H7 (cell line): ENCODE data around the gene ARL3. TPM values are rescaled to one million over a fixed set of nuclear protein-coding genes. Genes with fewer than 3 reads are reported as not detected.

Experiments used
- DNase-seq: peaks from one replicate; pipeline ENCODE4 v3.0.0; 2012
- H3K27me3 ChIP-seq: 2 replicates; pipeline ENCODE4 v1.6.0; 2011; ENCODE audit warnings: mild to moderate bottlenecking, low read length; ENCODE audit not compliant: control insufficient read depth, insufficient read depth
- H3K36me3 ChIP-seq: replicated peaks from 2 replicates; pipeline ENCODE4 v1.5.1; 2011; ENCODE audit warnings: low read length; ENCODE audit not compliant: control insufficient read depth, insufficient read depth
- H3K4me3 ChIP-seq: 2 replicates; pipeline ENCODE4 v1.5.1; 2011; ENCODE audit warnings: low read depth, mild to moderate bottlenecking, control low read depth, low read length, moderate library complexity; ENCODE audit not compliant: insufficient read depth
- total RNA-seq: library from RNA; depleted of rRNA; stranded (reverse); fragments of >200 nt; shearing (Covaris generic); gene quantifications from 2 replicates; pipeline ENCODE4 v1.2.3, GENCODE V29; 2014; rRNA removed

The ARL3 gene
- total RNA-seq, 1 experiment from 2014 or later = 7.5 TPM

DNA sequence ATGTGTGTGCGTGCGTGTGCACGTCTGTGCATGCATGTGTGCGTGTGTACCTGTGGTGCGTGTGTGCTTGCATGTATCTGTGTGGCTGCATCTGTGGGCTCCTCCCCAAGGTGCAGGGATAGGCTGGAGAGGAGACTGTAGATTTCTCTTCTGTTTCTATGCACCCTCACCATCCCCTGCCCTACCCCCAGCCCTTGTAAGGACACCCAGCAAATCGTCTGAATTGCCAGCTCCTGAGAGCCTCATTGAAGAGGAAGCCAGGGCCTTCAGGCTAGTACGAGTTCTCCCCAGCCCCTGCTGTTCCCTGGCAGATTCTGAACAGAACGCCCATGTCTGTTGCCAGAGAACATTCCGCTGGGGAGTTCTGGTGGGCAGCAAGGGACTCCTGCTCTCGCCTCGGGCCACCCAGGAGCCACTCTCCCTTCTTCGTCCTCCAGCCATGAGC lies 86.9 kb downstream of the ARL3 start:
- Histone ChIP-seq H3K27me3 (no peaks in the 10 kb centered on the region), H3K36me3 (no peaks in the 10 kb centered on the region), H3K4me3 (no peak overlapping the region)
- DNase-seq = peak; percentile 68

DNA sequence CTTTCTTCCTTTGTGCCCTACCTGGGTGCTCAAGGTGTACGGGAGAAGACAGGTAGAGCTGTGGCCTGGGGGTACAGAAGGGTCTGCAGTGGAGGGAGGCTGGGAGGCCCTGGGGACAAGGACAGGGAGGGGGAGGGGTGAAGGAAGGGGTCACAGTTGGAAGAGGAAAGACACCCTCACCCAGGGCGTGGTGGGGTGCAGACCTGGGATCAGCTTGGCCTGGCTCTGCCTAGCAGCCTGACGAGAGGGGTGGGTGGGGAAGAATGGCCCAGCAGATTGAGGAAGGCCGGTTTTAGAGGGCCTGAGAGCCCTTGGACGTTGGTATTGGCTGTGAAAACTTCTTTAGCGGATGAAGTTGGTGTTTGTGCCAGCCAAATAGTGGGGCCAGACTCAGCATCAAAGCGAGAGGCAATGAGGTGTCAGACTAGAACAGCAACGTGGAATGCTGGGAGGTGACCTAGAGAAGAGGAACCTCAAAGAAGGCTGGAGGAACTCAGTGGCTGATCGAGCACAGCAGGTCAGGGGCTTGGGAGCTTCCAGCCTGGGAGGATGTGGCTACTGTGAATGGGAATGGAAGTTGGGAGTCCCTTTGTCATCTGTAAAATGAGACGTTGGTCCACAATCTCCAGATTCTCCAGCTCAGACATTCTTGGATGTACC lies 88.0 kb downstream of the ARL3 start:
- Histone ChIP-seq H3K27me3 (no peaks in the 10 kb centered on the region), H3K4me3 (no peak overlapping the region), H3K36me3 (no peaks in the 10 kb centered on the region)
- no peak for DNase-seq

DNA sequence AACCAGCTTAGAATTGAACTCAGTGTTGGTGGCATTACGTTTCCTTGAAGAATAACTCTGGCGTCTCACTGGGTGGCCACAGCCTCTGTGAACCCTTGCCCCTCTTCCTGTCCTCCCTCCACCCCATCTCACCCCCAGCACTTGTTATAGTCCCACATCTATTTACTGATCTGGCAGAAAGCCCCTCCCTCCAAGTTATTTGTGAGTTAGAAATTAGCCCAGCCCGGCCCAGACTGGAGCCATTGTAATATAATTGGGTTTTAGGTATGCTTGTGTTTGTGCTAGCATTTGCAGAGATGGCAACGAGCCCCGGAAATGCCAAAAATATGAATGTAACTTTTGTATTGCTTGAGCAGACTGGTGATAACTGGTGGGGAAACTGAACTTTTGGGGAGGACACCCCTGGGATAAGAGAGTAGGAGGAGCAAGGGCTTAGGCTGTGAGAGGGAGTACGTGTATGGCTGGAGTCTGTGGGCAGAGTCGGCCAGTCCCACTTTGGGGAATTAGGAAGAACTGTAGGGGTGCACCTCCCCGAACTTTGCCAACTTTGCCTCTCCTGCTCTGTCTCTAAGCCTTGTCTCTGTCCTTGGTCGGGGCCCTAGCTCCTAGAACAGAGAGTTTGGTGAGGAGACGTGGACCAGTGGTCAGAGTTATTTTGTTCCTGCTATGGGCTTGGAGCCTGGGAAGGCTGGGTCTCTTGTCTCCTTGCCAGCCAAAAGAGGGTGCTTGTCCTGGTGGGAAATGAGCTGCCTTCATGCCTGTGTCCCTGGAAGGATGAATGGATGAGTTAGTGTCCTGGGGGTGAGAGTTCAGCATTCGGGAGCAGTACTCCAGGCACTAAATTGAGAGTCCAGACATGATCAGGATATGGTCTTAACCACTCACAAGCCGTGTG lies 89.2 kb downstream of the ARL3 start:
- H3K36me3 ChIP-seq = no peaks in the 10 kb centered on the region
- H3K27me3 ChIP-seq = no peaks in the 10 kb centered on the region
- no peak overlapping the region for H3K4me3 ChIP-seq
- DNase-seq = no peak

DNA sequence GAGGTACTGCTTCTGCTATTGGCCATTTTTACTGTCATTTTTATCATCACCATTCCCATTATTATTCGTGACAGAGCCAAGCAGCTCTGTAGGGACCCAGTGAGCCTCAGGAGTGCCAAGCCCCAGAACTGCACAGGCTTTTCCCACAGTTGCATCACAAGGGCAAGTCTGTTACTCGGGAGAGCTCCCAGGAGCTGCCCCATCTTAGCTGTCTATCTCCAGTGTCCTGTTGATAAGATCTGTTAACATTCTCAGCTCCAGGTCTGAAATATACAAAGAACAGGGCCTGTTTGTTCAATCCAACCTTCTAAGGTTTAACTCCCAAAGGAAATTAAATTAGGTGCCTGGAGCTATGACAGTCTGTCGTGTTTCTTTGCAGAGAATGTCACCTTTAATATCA lies 90.1 kb downstream of the ARL3 start:
- no peak for DNase-seq
- no peaks in the 10 kb centered on the region for H3K36me3 ChIP-seq
- no peak overlapping the region for H3K4me3 ChIP-seq
- no peaks in the 10 kb centered on the region for H3K27me3 ChIP-seq

Other genes with a start within 250 kb of the ARL3 start
- gene ACTR1A, start 211.7 kb downstream of the ARL3 start, total RNA-seq = 144 and 180 TPM in 2 replicates
- 3.5 and 4.2 TPM in 2 replicates for gene SUFU, start 210.4 kb downstream of the ARL3 start, total RNA-seq
- 43.5 and 46.4 TPM in 2 replicates for gene TRIM8, start 69.9 kb downstream of the ARL3 start, total RNA-seq
- gene SFXN2, start 239 bp upstream of the ARL3 start, total RNA-seq = 10.9 and 11.6 TPM in 2 replicates
- 13.9 and 16.9 TPM in 2 replicates for gene WBP1L, start 29.6 kb upstream of the ARL3 start, total RNA-seq
- gene CYP17A1, start 123.0 kb upstream of the ARL3 start, total RNA-seq = not detected in 2 replicates
- 3.0 and 3.3 TPM in 2 replicates for gene BORCS7, start 139.9 kb upstream of the ARL3 start, total RNA-seq
- gene AS3MT, start 155.1 kb upstream of the ARL3 start, total RNA-seq = 10.7 and 14.5 TPM in 2 replicates
- 4.5 and 8.4 TPM in 2 replicates for gene CNNM2, start 203.9 kb upstream of the ARL3 start, total RNA-seq